OCI-LY3 (cell line): ENCODE data around the gene LUZP1.

Experiments used
- H2AFZ ChIP-seq: fragments of 200-600, 300-600 bp; shearing (Covaris generic); 2 replicates; pipeline ENCODE4 v1.6.0; 2014; ENCODE audit warnings: antibody characterized with exemption, low read depth, low read length
- H3K27ac ChIP-seq: fragments of 200-600, 300-600 bp; sonication (generic); 2 replicates; pipeline ENCODE4 v1.5.1; 2014; ENCODE audit warnings: mild to moderate bottlenecking, low read length, moderate library complexity, mixed read lengths
- H3K27me3 ChIP-seq: fragments of 200-600, 300-600 bp; sonication (generic); 2 replicates; pipeline ENCODE4 v1.6.1; 2014; ENCODE audit warnings: low read depth, low read length, mixed read lengths
- H3K36me3 ChIP-seq: fragments of 200-600, 300-600 bp; sonication (generic); replicated peaks from 2 replicates; pipeline ENCODE3; 2014; ENCODE audit warnings: low read depth, low read length, mixed read lengths
- H3K4me1 ChIP-seq: fragments of 300-600, 200-600 bp; sonication (generic); 2 replicates; pipeline ENCODE4 v1.6.1; 2014; ENCODE audit warnings: low read length, mixed read lengths
- H3K4me2 ChIP-seq: fragments of 200-600, 300-600 bp; sonication (generic); 2 replicates; pipeline ENCODE4 v1.6.1; 2014; ENCODE audit warnings: low read length, mixed read lengths
- H3K4me3 ChIP-seq: fragments of 300-600, 200-600 bp; sonication (generic); 2 replicates; pipeline ENCODE4 v1.5.1; 2014; ENCODE audit warnings: antibody characterized with exemption, mild to moderate bottlenecking, low read length, moderate library complexity
- H3K79me2 ChIP-seq: fragments of 300-600, 200-600 bp; shearing (Covaris generic); 2 replicates; pipeline ENCODE4 v1.6.1; 2014; ENCODE audit warnings: mild to moderate bottlenecking, low read length, mixed read lengths
- H3K9ac ChIP-seq: fragments of 300-600, 200-600 bp; shearing (Covaris generic); 2 replicates; pipeline ENCODE4 v1.6.0; 2014; ENCODE audit warnings: mild to moderate bottlenecking, low read length, moderate library complexity
- H3K9me3 ChIP-seq: fragments of 200-600, 300-600 bp; shearing (Covaris generic); 2 replicates; pipeline ENCODE4 v1.6.1; 2014; ENCODE audit warnings: low read length, mixed read lengths; ENCODE audit not compliant: insufficient read depth
- H4K20me1 ChIP-seq: fragments of 200-600, 300-600 bp; sonication (generic); 2 replicates; pipeline ENCODE4 v1.6.1; 2016; ENCODE audit warnings: low read length, mixed read lengths; ENCODE audit not compliant: insufficient read depth
- EZH2phosphoT487 ChIP-seq: fragments of 200-600 bp; shearing (Covaris generic); IDR thresholded peaks from 2 replicates; pipeline ENCODE4 v1.6.1; 2018; ENCODE audit warnings: antibody characterized with exemption, mixed run types, low read depth
- TF ChIP-seq, protein P1 (sequence below): fragments of 200-600, 300-600 bp; sonication (generic); IDR thresholded peaks from 2 replicates; pipeline ENCODE4 v1.5.1; 2014; ENCODE audit warnings: antibody characterized with exemption, low read length, low read depth

Gene LUZP1

DNA sequence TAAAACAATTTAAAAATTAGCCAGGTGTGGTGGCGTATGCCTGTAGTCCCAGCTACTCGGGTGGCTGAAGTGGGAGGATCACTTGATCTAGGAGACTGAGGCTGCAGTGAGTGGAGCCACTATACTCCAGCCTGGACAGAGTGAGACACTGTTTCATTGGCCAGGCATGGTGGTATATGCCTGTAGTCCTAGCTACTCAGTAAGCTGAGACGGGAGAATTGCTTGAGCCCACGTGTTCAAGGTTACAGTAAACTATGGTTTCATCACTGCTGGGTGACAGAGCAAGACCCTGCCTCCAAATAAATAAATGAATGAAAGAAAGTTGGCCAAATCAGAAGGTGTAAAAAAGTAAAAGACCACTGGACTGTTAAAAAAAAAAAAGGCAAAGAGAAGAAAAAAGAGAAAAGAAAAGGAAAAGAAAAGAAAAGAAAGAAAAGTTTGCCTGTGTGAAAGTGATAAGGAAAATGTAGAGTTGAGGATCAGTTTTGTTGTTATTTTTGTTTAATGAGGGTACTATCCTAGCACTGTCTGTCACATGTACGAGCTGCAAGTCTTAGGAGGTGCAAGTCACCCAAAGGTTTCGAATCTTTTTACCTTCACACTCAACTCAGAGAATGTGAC lies 52.3 kb downstream of the LUZP1 start:
- Histone ChIP-seq H4K20me1 (peaks cover 3% of the 10 kb centered on the region; the same call in 1 of the 2 replicates), H3K79me2 (no peaks in the 10 kb centered on the region), H3K4me3 (no peak overlapping the region), H3K27ac (no peak overlapping the region), H3K9ac (no peak overlapping the region), H2AFZ (no peak overlapping the region), H3K4me1 (peaks cover 10% of the 10 kb centered on the region), H3K36me3 (no peaks in the 10 kb centered on the region), H3K27me3 (no peaks in the 10 kb centered on the region), H3K4me2 (no peak overlapping the region), H3K9me3 (no peaks in the 10 kb centered on the region)
- TF ChIP-seq, protein P1, sequence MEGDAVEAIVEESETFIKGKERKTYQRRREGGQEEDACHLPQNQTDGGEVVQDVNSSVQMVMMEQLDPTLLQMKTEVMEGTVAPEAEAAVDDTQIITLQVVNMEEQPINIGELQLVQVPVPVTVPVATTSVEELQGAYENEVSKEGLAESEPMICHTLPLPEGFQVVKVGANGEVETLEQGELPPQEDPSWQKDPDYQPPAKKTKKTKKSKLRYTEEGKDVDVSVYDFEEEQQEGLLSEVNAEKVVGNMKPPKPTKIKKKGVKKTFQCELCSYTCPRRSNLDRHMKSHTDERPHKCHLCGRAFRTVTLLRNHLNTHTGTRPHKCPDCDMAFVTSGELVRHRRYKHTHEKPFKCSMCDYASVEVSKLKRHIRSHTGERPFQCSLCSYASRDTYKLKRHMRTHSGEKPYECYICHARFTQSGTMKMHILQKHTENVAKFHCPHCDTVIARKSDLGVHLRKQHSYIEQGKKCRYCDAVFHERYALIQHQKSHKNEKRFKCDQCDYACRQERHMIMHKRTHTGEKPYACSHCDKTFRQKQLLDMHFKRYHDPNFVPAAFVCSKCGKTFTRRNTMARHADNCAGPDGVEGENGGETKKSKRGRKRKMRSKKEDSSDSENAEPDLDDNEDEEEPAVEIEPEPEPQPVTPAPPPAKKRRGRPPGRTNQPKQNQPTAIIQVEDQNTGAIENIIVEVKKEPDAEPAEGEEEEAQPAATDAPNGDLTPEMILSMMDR, result no peak
- no peak for TF ChIP-seq EZH2phosphoT487

DNA sequence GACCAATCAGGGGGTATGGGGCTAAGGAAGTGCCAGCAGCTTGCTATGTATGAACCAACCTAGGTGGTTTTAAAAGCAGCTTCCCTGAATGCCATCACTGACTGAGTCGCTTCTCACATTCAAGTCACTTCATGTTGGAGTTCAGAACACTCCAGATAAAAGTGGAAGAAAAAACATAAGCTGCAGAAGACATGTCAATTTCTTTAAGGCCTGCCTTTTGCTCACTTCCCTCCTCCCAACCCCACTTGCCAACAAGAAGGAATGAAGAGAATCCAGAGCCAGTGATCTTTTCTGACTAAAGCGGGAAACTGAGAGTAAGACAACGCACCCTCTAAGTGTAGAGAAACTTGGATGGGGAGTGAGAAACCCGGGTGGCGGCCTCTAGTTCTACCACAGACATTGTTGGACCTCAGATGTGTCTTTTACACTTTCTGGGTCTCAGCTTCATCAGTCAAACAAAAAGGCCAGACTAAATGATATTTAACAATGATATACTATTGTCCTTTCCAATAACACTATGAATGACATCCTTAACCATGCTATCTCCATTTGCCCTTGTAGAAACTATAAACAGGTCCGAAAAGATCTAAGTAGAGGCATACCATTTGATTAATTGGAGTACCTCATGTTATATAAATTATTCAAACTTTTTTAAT lies 54.1 kb downstream of the LUZP1 start:
- Histone ChIP-seq H3K4me1 (peaks cover 9% of the 10 kb centered on the region), H3K27ac (no peak overlapping the region), H3K9me3 (no peaks in the 10 kb centered on the region), H3K9ac (no peak overlapping the region), H2AFZ (no peak overlapping the region), H3K4me2 (no peak overlapping the region), H3K79me2 (no peaks in the 10 kb centered on the region), H4K20me1 (peaks cover 3% of the 10 kb centered on the region; the same call in 1 of the 2 replicates), H3K4me3 (no peak overlapping the region), H3K36me3 (no peaks in the 10 kb centered on the region), H3K27me3 (no peaks in the 10 kb centered on the region)
- TF ChIP-seq, protein P1, result no peak
- no peak for TF ChIP-seq EZH2phosphoT487

- no peak overlapping the region for H3K9ac ChIP-seq
- no peak overlapping the region for H3K27ac ChIP-seq
- H4K20me1 ChIP-seq, result peaks cover 3% of the 10 kb centered on the region
- H3K27me3 ChIP-seq, result no peaks in the 10 kb centered on the region
- no peaks in the 10 kb centered on the region for H3K36me3 ChIP-seq
- H3K9me3 ChIP-seq, result no peaks in the 10 kb centered on the region
- no peak overlapping the region for H2AFZ ChIP-seq
- TF ChIP-seq, protein P1, result no peak
- TF ChIP-seq EZH2phosphoT487, result no peak
- H3K4me1 ChIP-seq, result peaks cover 5% of the 10 kb centered on the region
- no peak overlapping the region for H3K4me3 ChIP-seq
- H3K4me2 ChIP-seq, result no peak overlapping the region
- no peaks in the 10 kb centered on the region for H3K79me2 ChIP-seq
Observed at GRCh38 chr1:23111600-23112535, 56.8 kb downstream of the LUZP1 start.

DNA sequence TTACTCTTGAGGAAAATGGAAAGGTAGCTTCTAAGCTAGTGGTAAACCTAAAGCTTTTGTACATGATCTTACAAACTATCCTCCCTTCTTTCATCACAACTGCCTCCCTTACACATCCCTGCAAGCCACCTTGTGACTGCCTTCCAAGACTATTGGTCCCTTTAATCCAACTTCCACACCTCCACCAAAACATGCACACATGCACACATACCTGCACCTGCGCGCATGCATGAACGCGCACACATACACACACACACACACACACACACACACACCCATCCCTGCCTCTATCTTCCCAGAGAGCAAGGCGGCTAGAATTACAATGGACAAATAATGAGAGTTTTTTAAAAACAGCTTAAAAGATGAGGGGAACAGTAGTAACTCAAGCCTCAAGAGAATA lies 58.3 kb downstream of the LUZP1 start:
- TF ChIP-seq EZH2phosphoT487, result no peak
- TF ChIP-seq, protein P1, result no peak

More for the DNA sequence above, 58.3 kb downstream of the LUZP1 start:
- Histone ChIP-seq H3K79me2 (no peaks in the 10 kb centered on the region), H2AFZ (no peak overlapping the region), H4K20me1 (peaks cover 3% of the 10 kb centered on the region), H3K27me3 (no peaks in the 10 kb centered on the region), H3K4me2 (no peak overlapping the region), H3K4me1 (peaks cover 4% of the 10 kb centered on the region), H3K36me3 (no peaks in the 10 kb centered on the region), H3K27ac (no peak overlapping the region), H3K9me3 (no peaks in the 10 kb centered on the region), H3K9ac (no peak overlapping the region), H3K4me3 (no peak overlapping the region)
